Occipital lobe (tissue), 2 donors: ENCODE results near the gene POF1B. TPM values are rescaled to one million over a fixed set of nuclear protein-coding genes. Genes with fewer than 3 reads are reported as not detected.
"Not testable (repeated sequence)": the region's sequence is repeated elsewhere in the genome, so short reads cannot be mapped to it uniquely, and the experiment has no call there.

Source experiments
- DNase-seq: peaks from one replicate; lab custom pipeline; 2025; lab: John Stamatoyannopoulos, UW
- total RNA-seq: library from RNA; depleted of rRNA; stranded (reverse); fragments of >200 nt; gene quantifications from one replicate; pipeline ENCODE4 v1.2.3, GENCODE V29; 2014

Gene POF1B, protein sequence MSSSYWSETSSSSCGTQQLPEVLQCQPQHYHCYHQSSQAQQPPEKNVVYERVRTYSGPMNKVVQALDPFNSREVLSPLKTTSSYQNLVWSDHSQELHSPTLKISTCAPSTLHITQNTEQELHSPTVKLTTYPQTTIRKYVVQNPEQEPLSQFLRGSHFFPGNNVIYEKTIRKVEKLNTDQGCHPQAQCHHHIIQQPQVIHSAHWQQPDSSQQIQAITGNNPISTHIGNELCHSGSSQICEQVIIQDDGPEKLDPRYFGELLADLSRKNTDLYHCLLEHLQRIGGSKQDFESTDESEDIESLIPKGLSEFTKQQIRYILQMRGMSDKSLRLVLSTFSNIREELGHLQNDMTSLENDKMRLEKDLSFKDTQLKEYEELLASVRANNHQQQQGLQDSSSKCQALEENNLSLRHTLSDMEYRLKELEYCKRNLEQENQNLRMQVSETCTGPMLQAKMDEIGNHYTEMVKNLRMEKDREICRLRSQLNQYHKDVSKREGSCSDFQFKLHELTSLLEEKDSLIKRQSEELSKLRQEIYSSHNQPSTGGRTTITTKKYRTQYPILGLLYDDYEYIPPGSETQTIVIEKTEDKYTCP
- total RNA-seq, result not detected

DNA sequence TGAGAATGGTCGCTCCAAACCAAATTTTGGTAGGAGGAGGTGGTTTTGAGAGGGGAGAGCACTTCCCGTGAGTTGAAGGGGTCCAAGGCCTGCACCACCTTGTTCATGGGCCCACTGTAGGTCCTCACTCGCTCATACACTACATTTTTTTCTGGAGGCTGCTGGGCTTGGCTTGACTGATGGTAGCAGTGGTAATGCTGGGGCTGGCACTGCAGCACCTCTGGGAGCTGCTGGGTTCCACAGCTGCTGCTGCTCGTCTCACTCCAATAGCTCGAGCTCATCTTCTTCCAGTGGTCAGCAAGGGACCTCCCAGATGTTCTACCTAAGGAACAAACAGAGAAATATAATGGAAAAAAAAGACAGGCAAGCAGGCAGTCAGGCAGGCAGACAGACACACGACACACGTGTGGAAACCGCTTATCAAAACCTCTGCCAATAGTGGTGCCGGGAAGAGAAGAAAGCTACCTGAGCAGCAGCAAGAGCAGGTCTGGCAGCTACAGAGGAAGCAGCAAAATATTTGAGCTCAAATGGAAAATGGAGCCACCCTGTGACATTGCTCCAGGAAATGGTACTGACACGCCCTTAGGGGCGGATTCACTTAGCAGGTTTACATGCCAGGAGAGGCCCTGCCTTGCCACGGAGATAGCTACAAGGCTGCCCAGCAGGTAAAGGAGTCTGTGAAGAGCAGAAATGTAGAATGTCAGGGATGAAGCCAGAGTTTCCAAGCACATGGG is at the start of gene POF1B:
POF1B (minus strand) TSS at position 492 of the 734 bp plus-strand sequence; CDS start at position 281, 211 bp downstream.
- DNase-seq, result no peak

GRCh38 chrX:85429066-85429465 is 49.6 kb upstream of the POF1B start:
- no peak for DNase-seq

GRCh38 chrX:85419293-85419692 is 39.8 kb upstream of the POF1B start:
- DNase-seq, result no peak

GRCh38 chrX:85391878-85392238 is 12.4 kb upstream of the POF1B start:
- DNase-seq, result no peak

GRCh38 chrX:85391185-85391877 is 11.9 kb upstream of the POF1B start:
- DNase-seq, result no peak

DNA sequence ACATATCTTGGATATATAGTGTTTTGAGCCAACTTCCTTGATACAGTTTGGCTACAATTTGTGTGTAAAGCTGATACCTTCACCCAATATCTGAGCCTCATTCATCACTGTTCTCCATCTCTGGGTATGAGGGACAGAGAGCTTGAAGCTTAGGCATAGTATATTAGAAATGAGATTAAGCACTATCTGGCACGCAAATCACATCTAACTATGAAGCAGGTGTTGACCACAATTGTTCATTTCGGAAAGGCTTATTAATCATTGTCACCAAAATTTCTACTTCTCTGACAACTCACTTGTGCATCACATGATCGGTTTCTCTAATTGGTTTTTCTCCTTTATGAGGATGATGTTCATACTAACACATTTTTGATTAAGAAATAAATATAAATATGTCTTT is 2.1 kb upstream of the POF1B start:
- no peak for DNase-seq

- DNase-seq, result no peak
These were observed 1.0 kb downstream of the POF1B start for GRCh38 chrX:85378461-85378860.

- no peak for DNase-seq
These were observed 4.1 kb downstream of the POF1B start for GRCh38 chrX:85375333-85375738.

- no peak for DNase-seq
These were observed 14.0 kb downstream of the POF1B start for GRCh38 chrX:85365370-85365995.

DNA sequence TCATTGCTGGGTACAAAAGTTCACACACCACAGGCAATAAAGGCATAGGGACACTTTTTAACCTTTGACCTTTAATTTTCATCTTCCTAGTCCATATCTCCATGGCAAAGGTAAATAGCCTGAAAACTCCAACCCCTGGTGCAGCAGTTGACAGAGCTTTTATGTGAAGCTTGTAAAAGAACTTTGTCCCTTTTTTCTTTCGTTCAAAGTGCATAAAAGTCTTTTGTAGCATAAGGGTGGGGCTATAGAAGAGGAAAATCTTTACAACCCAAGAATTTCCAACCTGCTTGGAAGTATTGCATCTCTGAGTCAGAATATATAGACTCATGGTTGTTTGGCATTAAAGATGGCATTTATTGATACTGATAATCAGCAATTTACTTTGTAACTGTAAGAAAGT is 20.4 kb downstream of the POF1B start:
- no peak for DNase-seq

- no peak for DNase-seq
These were observed 33.9 kb downstream of the POF1B start for GRCh38 chrX:85345523-85345922.

- DNase-seq, result no peak
These were observed 52.5 kb downstream of the POF1B start for GRCh38 chrX:85327060-85327333.

- no peak for DNase-seq
These were observed 53.0 kb downstream of the POF1B start for GRCh38 chrX:85326234-85327059.

GRCh38 chrX:85311348-85311747 is 68.1 kb downstream of the POF1B start:
- not testable (repeated sequence) for DNase-seq

GRCh38 chrX:85309717-85310116 is 69.7 kb downstream of the POF1B start:
- DNase-seq, result no peak

GRCh38 chrX:85303544-85303943 is 75.9 kb downstream of the POF1B start:
- no peak for DNase-seq

DNA sequence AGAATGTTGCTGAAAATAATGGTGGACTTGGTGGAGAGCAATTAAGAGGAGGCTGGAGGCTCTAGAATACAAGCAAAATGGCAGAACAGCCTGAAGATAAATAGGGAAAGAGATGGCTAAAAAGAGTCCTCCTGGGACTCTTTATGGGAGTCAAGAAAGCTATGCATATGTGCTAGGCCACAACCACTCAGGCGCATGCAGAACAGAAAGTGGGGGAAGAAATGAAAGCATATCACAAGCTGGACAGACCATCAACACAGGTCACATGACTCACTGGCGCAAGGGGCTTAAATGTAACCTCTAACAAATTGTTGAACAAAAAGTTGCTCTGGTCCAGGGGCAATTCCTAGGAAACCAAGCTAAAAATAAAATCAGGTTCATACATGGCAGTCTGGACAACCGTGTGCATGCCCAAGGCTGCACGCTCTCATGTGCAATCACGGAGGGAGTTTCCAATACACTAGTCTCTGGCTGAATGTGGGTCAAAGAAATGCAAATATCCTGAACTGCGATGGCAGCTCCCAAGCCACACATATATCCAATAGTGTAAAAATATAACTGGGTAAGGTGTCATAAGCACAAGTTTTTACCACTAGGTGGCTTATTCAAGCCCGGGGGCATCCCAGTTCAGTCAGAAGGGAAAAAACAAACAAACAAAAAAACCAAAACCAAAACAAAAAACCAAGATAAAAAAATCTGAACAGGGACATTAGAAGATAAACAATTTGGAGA is 90.3 kb downstream of the POF1B start:
- no peak for DNase-seq

DNA sequence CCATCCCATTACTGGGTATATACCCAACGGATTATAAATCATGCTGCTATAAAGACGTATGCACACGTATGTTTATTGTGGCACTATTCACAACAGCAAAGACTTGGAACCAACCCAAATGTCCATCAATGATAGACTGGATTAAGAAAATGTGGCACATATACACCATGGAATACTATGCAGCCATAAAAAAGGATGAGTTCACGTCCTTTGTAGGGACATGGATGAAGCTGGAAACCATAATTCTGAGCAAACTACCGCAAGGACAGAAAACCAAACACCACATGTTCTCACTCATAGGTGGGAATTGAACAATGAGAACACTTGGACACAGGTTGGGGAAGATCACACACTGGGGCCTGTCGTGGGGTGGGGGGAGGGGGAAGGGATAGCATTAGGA is 94.2 kb downstream of the POF1B start:
- not testable (repeated sequence) for DNase-seq

- no peak for DNase-seq
These were observed 134.8 kb downstream of the POF1B start for GRCh38 chrX:85244450-85245211.
